Ishikawa (cell line): Measurements from ENCODE around the gene ACY1.

ENCODE experiments used
- CEBPB ChIP-seq: IDR thresholded peaks from 2 replicates; pipeline ENCODE4 v1.6.1; 2012
- CREB1 ChIP-seq: IDR thresholded peaks from 2 replicates; pipeline ENCODE4 v1.6.1; 2012; ENCODE audit warnings: low read depth
- EGR1 ChIP-seq: IDR thresholded peaks from 2 replicates; pipeline ENCODE4 v1.6.1; 2012
- EP300 ChIP-seq: IDR thresholded peaks from 2 replicates; pipeline ENCODE4 v1.6.1; 2012; ENCODE audit warnings: borderline replicate concordance
- FOXM1 ChIP-seq: IDR thresholded peaks from 2 replicates; pipeline ENCODE4 v1.6.1; 2012; ENCODE audit warnings: low read depth, borderline replicate concordance
- MAX ChIP-seq: IDR thresholded peaks from 2 replicates; pipeline ENCODE4 v1.6.1; 2012
- NFIC ChIP-seq: IDR thresholded peaks from 2 replicates; pipeline ENCODE4 v1.6.1; 2012
- RAD21 ChIP-seq: IDR thresholded peaks from 2 replicates; pipeline ENCODE4 v1.6.1; 2012; ENCODE audit warnings: low read depth
- REST ChIP-seq: IDR thresholded peaks from 2 replicates; pipeline ENCODE4 v1.6.1; 2012; ENCODE audit warnings: low read depth, mild to moderate bottlenecking
- TAF1 ChIP-seq: IDR thresholded peaks from 2 replicates; pipeline ENCODE4 v1.6.1; 2012; ENCODE audit warnings: low read depth, mild to moderate bottlenecking
- TCF12 ChIP-seq: IDR thresholded peaks from 2 replicates; pipeline ENCODE4 v1.6.1; 2012; ENCODE audit warnings: low read depth
- TEAD4 ChIP-seq: IDR thresholded peaks from 2 replicates; pipeline ENCODE4 v1.6.1; 2012
- USF1 ChIP-seq: IDR thresholded peaks from 2 replicates; pipeline ENCODE4 v1.6.1; 2012
- YY1 ChIP-seq: IDR thresholded peaks from 2 replicates; pipeline ENCODE4 v1.6.1; 2012; ENCODE audit warnings: low read depth
- ZBTB7A ChIP-seq: IDR thresholded peaks from 2 replicates; pipeline ENCODE4 v1.6.1; 2012; ENCODE audit warnings: low read depth

Gene ACY1

GRCh38 chr3:51994530-51994929 lies 11.2 kb downstream of the ACY1 start:
- TF ChIP-seq CREB1 = no peak
- TF ChIP-seq YY1 = no peak
- no peak for TF ChIP-seq FOXM1
- no peak for TF ChIP-seq TAF1
- TF ChIP-seq USF1 = no peak

- no peak; the same call in 1 of the 2 replicates for TF ChIP-seq CEBPB
- peak; percentile 97 for TF ChIP-seq MAX
- no peak; the same call in 1 of the 2 replicates for TF ChIP-seq CREB1
- TF ChIP-seq TEAD4 = peak; percentile 42; the same call in 1 of the 2 replicates
- TF ChIP-seq TCF12 = peak; percentile 82; the same call in 1 of the 2 replicates
- peak; percentile 19; the same call in 1 of the 2 replicates for TF ChIP-seq FOXM1
- TF ChIP-seq USF1 = peak; percentile 55
- no peak; the same call in 1 of the 2 replicates for TF ChIP-seq EGR1
- TF ChIP-seq ZBTB7A = no peak
- TF ChIP-seq EP300 = peak; percentile 25; the same call in 1 of the 2 replicates
- peak; percentile 99 for TF ChIP-seq TAF1
- no peak for TF ChIP-seq NFIC
- TF ChIP-seq REST = no peak
- no peak; the same call in 1 of the 2 replicates for TF ChIP-seq RAD21
- TF ChIP-seq YY1 = peak; percentile 72
Observed at GRCh38 chr3:51995346-51996163, 12.2 kb downstream of the ACY1 start, which contains the start of gene RPL29. TSS of gene RPL29 (minus strand) at chr3:51995895. CDS start at chr3:51995461, 434 bp downstream.

GRCh38 chr3:51997172-51997571 lies 13.8 kb downstream of the ACY1 start:
- no peak for TF ChIP-seq CEBPB
- no peak for TF ChIP-seq NFIC
- TF ChIP-seq ZBTB7A = no peak
- TF ChIP-seq MAX = no peak
- no peak for TF ChIP-seq USF1
- TF ChIP-seq EP300 = no peak
- TF ChIP-seq REST = no peak
- no peak for TF ChIP-seq RAD21
- TF ChIP-seq TAF1 = no peak
- no peak for TF ChIP-seq TCF12

- TF ChIP-seq ZBTB7A (no peak), REST (no peak), NFIC (peak; percentile 36; the same call in 1 of the 2 replicates), TAF1 (no peak), EGR1 (no peak), TEAD4 (peak; percentile 82), CREB1 (no peak), RAD21 (no peak), TCF12 (no peak), MAX (no peak), YY1 (no peak), CEBPB (no peak), USF1 (no peak)
Observed at GRCh38 chr3:51997935-51998596, 14.7 kb downstream of the ACY1 start.
